HG02588 (cell line): ENCODE data around the gene KMT2C.
"Not testable (repeated sequence)": the region's sequence is repeated elsewhere in the genome, so short reads cannot be mapped to it uniquely, and the experiment has no call there.

Experiments used
- ATAC-seq: cut with Tn5 transposase; IDR thresholded peaks from one replicate; pipeline ENCODE4 v1.9.1; 2021; ENCODE audit warnings: mild to moderate bottlenecking, moderate library complexity; ENCODE audit not compliant: unreplicated experiment

Gene KMT2C

GRCh38 chr7:152328234-152328633 is 107.6 kb downstream of the KMT2C start:
- ATAC-seq: no peak

- no peak for ATAC-seq
These were observed 120.0 kb downstream of the KMT2C start for GRCh38 chr7:152315845-152316244.

GRCh38 chr7:152313831-152314604 is 121.8 kb downstream of the KMT2C start:
- no peak for ATAC-seq

GRCh38 chr7:152313217-152313616 is 122.6 kb downstream of the KMT2C start:
- ATAC-seq: no peak

- no peak for ATAC-seq
These were observed 123.5 kb downstream of the KMT2C start for GRCh38 chr7:152312316-152312715.

- ATAC-seq: no peak
These were observed 127.9 kb downstream of the KMT2C start for GRCh38 chr7:152307902-152308301.

GRCh38 chr7:152299542-152300143 is 136.2 kb downstream of the KMT2C start:
- not testable (repeated sequence) for ATAC-seq

GRCh38 chr7:152292897-152293296 is 142.9 kb downstream of the KMT2C start:
- ATAC-seq: no peak

- not testable (repeated sequence) for ATAC-seq
These were observed 148.8 kb downstream of the KMT2C start for GRCh38 chr7:152286972-152287371.

GRCh38 chr7:152286219-152286618 is 149.6 kb downstream of the KMT2C start:
- ATAC-seq: not testable (repeated sequence)

- ATAC-seq: not testable (repeated sequence)
These were observed 150.8 kb downstream of the KMT2C start for GRCh38 chr7:152284998-152285397.

- not testable (repeated sequence) for ATAC-seq
These were observed 158.1 kb downstream of the KMT2C start for GRCh38 chr7:152277687-152278086.

GRCh38 chr7:152270427-152270826 is 165.4 kb downstream of the KMT2C start:
- ATAC-seq: not testable (repeated sequence)

- not testable (repeated sequence) for ATAC-seq
These were observed 168.9 kb downstream of the KMT2C start for GRCh38 chr7:152266859-152267258.

- not testable (repeated sequence) for ATAC-seq
These were observed 170.9 kb downstream of the KMT2C start for GRCh38 chr7:152264915-152265314.

- not testable (repeated sequence) for ATAC-seq
These were observed 173.7 kb downstream of the KMT2C start for GRCh38 chr7:152262146-152262545.

- not testable (repeated sequence) for ATAC-seq
These were observed 176.2 kb downstream of the KMT2C start for GRCh38 chr7:152259645-152260044.

GRCh38 chr7:152247851-152248250 is 188.0 kb downstream of the KMT2C start:
- not testable (repeated sequence) for ATAC-seq

- not testable (repeated sequence) for ATAC-seq
These were observed 190.4 kb downstream of the KMT2C start for GRCh38 chr7:152245417-152245816.

- not testable (repeated sequence) for ATAC-seq
These were observed 192.3 kb downstream of the KMT2C start for GRCh38 chr7:152243464-152243863.

GRCh38 chr7:152241301-152241700 is 194.5 kb downstream of the KMT2C start:
- not testable (repeated sequence) for ATAC-seq

- ATAC-seq: not testable (repeated sequence)
These were observed 199.5 kb downstream of the KMT2C start for GRCh38 chr7:152236306-152236705.
